ENCODE results near the gene UBAC2.

GRCh38 chr13:99316224-99316623, 115.6 kb downstream of the UBAC2 start:
- TF ChIP-seq CTCF (conservative IDR thresholded peaks at IDR 0.05 in 1 of 2, IDR thresholded peaks at IDR 0.05 in 1 of 2; ENCODE audit: low read depth in 1 of 2, low read length in 2 of 2), result no peak
- TF ChIP-seq EZH2 (IDR thresholded peaks at IDR 0.05; ENCODE audit: low read length, missing control alignments), result no peak

All from fibroblast of lung (primary cell).